K562 (cell line): Measurements from ENCODE around the gene SAMD8.
"Not testable (repeated sequence)": the region's sequence is repeated elsewhere in the genome, so short reads cannot be mapped to it uniquely, and the experiment has no call there.

Experiments used
- ARHGAP35 ChIP-seq: fragments of 450-650 bp; IDR thresholded peaks from 2 replicates; pipeline ENCODE4 v1.6.1; 2018; ENCODE audit not compliant: partially characterized antibody
- ESRRA ChIP-seq: fragments of 450-650 bp; IDR thresholded peaks from 2 replicates; pipeline ENCODE4 v1.6.1; 2014; ENCODE audit warnings: low read depth, mild to moderate bottlenecking, moderate library complexity, borderline replicate concordance
- ETV6 ChIP-seq, 3 experiments: fragments of 150-350 bp in 1 of 3; sonication (generic) in 1 of 3; formaldehyde crosslinking in 1 of 3; IDR thresholded peaks; 2 replicates each; pipeline versions ENCODE4 v1.6.1 to v1.8.0; 2014 to 2022; ENCODE audit warnings: borderline replicate concordance in 2 of 3, low read depth in 2 of 3, antibody characterized with exemption in 1 of 3, low read length in 1 of 3, mild to moderate bottlenecking in 1 of 3, missing genetic modification reagents in 1 of 3
- GTF2E2 ChIP-seq: fragments of 200-800 bp; sonication (Bioruptor generic); IDR thresholded peaks from 2 replicates; pipeline ENCODE4 v1.6.1; 2016; ENCODE audit warnings: missing genetic modification characterization, missing compliant biosample characterization
- POLR2AphosphoS2 ChIP-seq: IDR thresholded peaks from 2 replicates; pipeline ENCODE4 v1.6.1; 2012; ENCODE audit warnings: low read length, improper control_type of control experiment
- POLR2AphosphoS5 ChIP-seq: IDR thresholded peaks from 2 replicates; pipeline ENCODE4 v1.6.1; 2011; ENCODE audit warnings: mild to moderate bottlenecking, low read depth, low read length, moderate library complexity; ENCODE audit not compliant: control insufficient read depth, insufficient read depth
- RFX7 ChIP-seq: fragments of 250-450 bp; sonication (Bioruptor Pico); IDR thresholded peaks from 2 replicates; pipeline ENCODE4 v1.5.1; 2021; ENCODE audit warnings: mild to moderate bottlenecking
- SP2 ChIP-seq: IDR thresholded peaks from 2 replicates; pipeline ENCODE4 v1.6.1; 2011; ENCODE audit warnings: mild to moderate bottlenecking, low read depth, low read length, moderate library complexity; ENCODE audit not compliant: poor library complexity, severe bottlenecking; ENCODE audit errors: extremely low read depth
- ZNF263 ChIP-seq: sonication (generic); formaldehyde crosslinking; IDR thresholded peaks from 2 replicates; pipeline ENCODE4 v1.8.0; 2022; ENCODE audit warnings: mild to moderate bottlenecking, missing genetic modification reagents, borderline replicate concordance
- TF ChIP-seq, protein P1 (sequence below), 3 experiments: IDR thresholded peaks in 2 of 3; conservative IDR thresholded peaks in 1 of 3; 2 replicates each; pipeline ENCODE4 v1.5.1; 2011 to 2012; ENCODE audit warnings: low read length in 3 of 3, mild to moderate bottlenecking in 3 of 3, control low read depth in 2 of 3, improper control_type of control experiment in 1 of 3, inconsistent platforms in 1 of 3, low read depth in 1 of 3, mixed read lengths in 1 of 3, moderate library complexity in 1 of 3; ENCODE audit not compliant: insufficient read depth in 2 of 3

GRCh38 chr10:75188522-75188921 is 77.1 kb downstream of the SAMD8 start:
- TF ChIP-seq RFX7; GTF2E2; POLR2AphosphoS5; ZNF263 (CRISPR knock-in tag); POLR2AphosphoS2; ARHGAP35; ESRRA; SP2; ETV6 (IDR thresholded peaks at IDR 0.05; ENCODE audit: borderline replicate concordance in 1 of 2, low read depth in 2 of 2, low read length in 1 of 2); ETV6 (CRISPR knock-in tag; IDR thresholded peaks at IDR 0.05; ENCODE audit: borderline replicate concordance): not testable (repeated sequence)
- TF ChIP-seq, protein P1, sequence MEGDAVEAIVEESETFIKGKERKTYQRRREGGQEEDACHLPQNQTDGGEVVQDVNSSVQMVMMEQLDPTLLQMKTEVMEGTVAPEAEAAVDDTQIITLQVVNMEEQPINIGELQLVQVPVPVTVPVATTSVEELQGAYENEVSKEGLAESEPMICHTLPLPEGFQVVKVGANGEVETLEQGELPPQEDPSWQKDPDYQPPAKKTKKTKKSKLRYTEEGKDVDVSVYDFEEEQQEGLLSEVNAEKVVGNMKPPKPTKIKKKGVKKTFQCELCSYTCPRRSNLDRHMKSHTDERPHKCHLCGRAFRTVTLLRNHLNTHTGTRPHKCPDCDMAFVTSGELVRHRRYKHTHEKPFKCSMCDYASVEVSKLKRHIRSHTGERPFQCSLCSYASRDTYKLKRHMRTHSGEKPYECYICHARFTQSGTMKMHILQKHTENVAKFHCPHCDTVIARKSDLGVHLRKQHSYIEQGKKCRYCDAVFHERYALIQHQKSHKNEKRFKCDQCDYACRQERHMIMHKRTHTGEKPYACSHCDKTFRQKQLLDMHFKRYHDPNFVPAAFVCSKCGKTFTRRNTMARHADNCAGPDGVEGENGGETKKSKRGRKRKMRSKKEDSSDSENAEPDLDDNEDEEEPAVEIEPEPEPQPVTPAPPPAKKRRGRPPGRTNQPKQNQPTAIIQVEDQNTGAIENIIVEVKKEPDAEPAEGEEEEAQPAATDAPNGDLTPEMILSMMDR (IDR thresholded peaks at IDR 0.05 in 2 of 3, conservative IDR thresholded peaks at IDR 0.05 in 1 of 3; ENCODE audit: insufficient read depth in 2 of 3, low read depth in 1 of 3, low read length in 3 of 3), result not testable (repeated sequence)
